HG02678 (cell line): ENCODE results near the gene R3HDML.
"Not testable (repeated sequence)": the region's sequence is repeated elsewhere in the genome, so short reads cannot be mapped to it uniquely, and the experiment has no call there.

Source experiments
- ATAC-seq: cut with Tn5 transposase; IDR thresholded peaks from one replicate; pipeline ENCODE4 v1.9.1; 2021; ENCODE audit warnings: mild to moderate bottlenecking, moderate library complexity; ENCODE audit not compliant: unreplicated experiment

Gene R3HDML, protein sequence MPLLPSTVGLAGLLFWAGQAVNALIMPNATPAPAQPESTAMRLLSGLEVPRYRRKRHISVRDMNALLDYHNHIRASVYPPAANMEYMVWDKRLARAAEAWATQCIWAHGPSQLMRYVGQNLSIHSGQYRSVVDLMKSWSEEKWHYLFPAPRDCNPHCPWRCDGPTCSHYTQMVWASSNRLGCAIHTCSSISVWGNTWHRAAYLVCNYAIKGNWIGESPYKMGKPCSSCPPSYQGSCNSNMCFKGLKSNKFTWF

GRCh38 chr20:44336725-44337380, at the start of gene R3HDML:
Gene R3HDML (plus strand): TSS chr20:44337043. CDS start chr20:44337158, 115 bp downstream.
- ATAC-seq, result no peak

GRCh38 chr20:44287272-44288097, 49.4 kb upstream of the R3HDML start:
- ATAC-seq, result no peak

GRCh38 chr20:44288252-44288651, 48.6 kb upstream of the R3HDML start:
- ATAC-seq, result no peak

- ATAC-seq, result no peak
Measured at GRCh38 chr20:44291754-44292153, 45.1 kb upstream of the R3HDML start.

DNA sequence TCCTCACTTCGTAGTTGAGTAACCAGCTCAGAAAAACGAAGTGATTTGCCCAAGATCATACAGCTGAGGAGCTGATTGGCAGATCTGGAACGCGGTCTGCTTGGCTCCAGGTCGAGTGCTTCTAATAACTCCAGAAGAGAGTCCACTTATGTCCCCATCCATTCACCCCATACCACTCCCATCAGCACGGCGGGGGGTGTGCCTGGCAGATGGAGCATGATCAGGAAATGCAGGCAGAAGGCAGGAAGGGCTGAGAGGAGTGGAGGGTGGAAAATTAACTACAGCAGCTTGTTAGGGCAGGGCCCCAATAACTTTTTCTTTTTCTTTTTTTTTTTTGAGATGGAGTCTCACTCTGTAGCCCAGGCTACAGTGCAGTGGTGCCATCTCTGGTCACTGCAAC, 40.8 kb upstream of the R3HDML start:
- ATAC-seq, result no peak

DNA sequence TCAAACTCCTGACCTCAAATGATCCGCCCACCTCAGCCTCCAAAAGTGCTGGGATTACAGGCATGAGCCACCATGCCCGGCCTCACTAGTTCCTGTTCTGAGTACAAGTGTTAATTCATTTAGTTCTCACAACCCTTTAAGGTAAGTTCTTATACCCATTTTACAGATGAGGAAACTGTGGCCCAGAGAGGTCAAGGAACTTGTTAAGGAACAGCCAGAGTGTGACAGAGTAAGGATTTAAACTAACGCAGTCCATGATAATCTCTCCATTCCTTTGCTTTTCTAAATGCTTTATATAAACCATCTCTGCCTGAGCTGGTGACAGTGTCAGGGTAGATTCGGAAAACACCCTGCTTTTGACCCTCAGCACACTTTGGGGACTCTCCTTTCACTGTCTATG, 39.1 kb upstream of the R3HDML start:
- no peak for ATAC-seq

- ATAC-seq, result not testable (repeated sequence)
Measured at GRCh38 chr20:44299011-44299535, 37.8 kb upstream of the R3HDML start.

DNA sequence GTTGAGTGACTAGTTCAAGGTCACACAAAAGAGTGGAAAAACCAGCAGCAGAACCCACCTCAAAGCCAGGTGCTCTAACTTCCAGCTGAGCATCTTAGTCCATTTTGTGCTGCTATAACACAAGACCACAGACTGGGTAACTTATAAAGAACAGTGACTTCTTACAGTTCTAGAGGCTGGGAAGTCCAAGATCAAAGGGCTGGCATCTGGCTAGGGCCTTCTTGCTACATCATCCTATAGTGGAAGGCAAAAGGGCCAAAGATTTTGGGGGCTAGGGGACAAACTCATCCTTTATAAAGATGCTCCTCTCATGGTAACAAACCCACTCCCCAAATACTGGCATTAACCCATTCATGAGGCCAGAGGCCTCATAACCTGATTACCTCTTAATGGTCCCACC, 35.6 kb upstream of the R3HDML start:
- ATAC-seq, result no peak

- ATAC-seq, result no peak
Measured at GRCh38 chr20:44302026-44302669, 34.7 kb upstream of the R3HDML start.

GRCh38 chr20:44302736-44303135, 34.1 kb upstream of the R3HDML start:
- ATAC-seq, result no peak

DNA sequence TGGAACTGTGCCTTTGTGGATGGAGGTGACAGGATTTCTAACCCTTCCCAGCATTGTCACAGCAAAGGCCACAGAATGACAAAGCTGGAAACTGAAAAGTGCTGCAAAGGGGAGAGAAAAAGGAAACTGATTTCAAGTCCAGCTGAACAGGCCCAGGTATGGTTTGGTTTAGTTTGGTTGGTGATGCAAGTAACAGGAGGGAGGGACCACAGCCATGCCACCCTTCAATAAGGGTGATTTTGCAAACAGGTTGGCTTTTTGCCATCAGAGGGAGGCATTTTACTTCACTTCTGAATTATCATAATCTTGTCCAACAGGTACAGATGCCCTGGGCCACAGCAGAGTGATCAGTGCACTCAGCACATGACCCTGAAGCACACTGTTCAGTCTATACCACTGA, 32.5 kb upstream of the R3HDML start:
- no peak for ATAC-seq

DNA sequence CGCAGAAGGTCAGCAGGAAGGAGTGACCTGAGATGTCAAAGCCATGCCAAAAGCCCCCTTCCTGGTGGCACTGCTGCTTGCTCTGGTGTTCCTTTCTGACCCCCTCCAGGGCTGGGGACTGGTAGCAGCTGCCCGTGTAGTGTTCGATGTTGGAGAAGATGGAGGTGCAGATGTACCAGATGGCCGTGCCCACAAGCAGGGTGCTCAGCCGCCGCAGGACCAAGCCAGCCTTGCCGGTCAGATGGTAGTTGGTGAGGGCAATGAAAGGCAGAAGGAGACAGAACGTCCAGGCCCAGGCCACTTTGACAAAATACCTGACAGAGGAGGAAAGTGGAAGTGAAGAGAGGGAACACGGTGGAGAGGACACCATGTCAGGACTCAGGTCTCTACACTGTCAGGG, 29.9 kb upstream of the R3HDML start:
- ATAC-seq, result no peak

DNA sequence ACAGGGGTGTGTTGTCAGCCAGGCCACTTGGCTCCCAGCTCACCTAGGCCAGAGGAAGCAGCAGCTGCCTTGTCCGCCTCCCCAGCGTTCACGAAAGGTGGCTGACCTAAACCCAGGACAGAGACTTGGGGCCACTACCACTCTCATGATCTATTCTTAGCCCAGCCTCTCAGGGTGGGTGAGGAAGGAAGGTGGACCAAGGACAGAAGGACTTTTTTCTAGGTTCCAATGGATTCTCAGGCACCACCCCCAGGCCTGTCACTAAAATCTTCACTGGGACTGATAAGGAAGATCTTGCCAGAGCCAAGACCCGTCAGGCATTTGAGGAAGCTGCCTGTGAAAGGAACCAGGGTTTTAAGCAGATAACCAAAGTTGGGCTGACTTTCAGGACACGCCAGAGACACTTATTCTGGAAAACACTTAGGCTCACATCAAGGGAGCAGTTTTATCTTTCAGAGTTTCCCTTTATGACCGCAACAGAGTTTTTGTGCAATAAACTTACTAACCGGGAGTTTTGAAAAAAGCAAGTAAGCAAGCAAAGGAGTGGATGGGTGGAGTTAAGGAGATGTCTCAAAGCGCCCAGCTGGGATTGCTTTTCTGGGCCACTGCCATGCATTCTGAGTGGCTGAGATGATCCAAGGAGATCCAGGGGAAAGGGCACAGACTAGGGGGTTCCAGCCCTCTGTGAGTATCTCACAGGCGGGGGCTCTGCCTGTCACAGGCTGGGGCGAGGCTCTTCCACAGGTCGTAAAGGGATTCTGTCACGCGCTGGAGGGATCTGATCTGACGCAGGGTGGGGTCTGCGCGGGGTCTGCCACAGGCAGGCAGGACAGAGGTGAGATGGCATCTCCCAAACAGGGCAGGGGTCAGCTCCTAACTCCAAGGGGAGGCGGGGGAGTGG, 26.8 kb upstream of the R3HDML start:
- ATAC-seq, result no peak

GRCh38 chr20:44310664-44311639, 25.9 kb upstream of the R3HDML start, which contains the start of gene FITM2:
Gene FITM2 (minus strand): TSS chr20:44311202. CDS start chr20:44311148, 54 bp downstream.
- peak; percentile 93 for ATAC-seq

GRCh38 chr20:44314870-44315269, 22.0 kb upstream of the R3HDML start:
- ATAC-seq, result no peak

DNA sequence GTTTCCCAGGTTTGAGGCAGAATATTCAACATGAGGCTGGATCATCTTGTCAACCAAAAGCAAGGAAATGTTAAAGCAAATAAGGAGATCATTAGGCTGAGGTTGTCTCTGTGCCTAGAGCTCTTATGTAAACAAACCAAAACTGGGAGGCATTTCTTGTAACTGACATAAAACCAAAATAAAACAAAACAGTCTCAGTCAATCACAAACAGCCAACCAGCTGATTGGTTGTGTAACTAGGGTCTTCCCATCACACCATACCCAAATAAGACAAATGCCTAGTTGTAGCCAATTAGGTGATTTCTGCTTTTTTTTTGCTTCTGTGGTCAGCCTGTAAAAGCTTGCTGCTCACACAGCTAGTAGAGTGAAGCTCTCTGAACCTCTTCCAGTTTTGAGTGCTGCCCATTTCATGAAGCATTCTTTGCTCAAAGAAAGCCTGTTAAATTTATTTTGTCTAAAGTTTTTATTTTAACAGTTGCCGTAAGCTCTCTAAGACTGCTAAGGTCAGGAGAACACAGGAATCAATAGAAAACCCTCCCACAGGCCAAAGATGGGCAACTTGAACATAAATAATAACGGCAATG, 16.9 kb upstream of the R3HDML start:
- no peak for ATAC-seq

GRCh38 chr20:44324343-44324742, 12.5 kb upstream of the R3HDML start:
- ATAC-seq, result no peak

GRCh38 chr20:44326391-44327159, 10.3 kb upstream of the R3HDML start:
- ATAC-seq, result no peak
